Measurements from ENCODE around the gene WBP2. TPM values are rescaled to one million over a fixed set of nuclear protein-coding genes. Genes with fewer than 3 reads are reported as not detected.

The WBP2 gene
- total and polyA plus RNA-seq, 2 of the 13 experiments (the other 11 are each of a cell fraction or from before 2014, with no cell fraction given) = 29.2 to 29.5 TPM

GRCh38 chr17:75827308-75828075, 27.6 kb downstream of the WBP2 start (continued):
- TF ChIP-seq SP140L (CRISPR knock-in tag; IDR thresholded peaks at IDR 0.05; ENCODE audit: borderline replicate concordance) (no peak), ZNF605 (CRISPR knock-in tag; IDR thresholded peaks at IDR 0.05) (no peak; the same call in 1 of the 2 replicates), HNRNPL (IDR thresholded peaks at IDR 0.05; ENCODE audit: low read depth, low read length) (peak; percentile 88), ZNF577 (CRISPR knock-in tag; IDR thresholded peaks at IDR 0.05; ENCODE audit: borderline replicate concordance, low read depth) (no peak), TBX3 (IDR thresholded peaks at IDR 0.05; ENCODE audit: borderline replicate concordance) (no peak), DR1 (CRISPR knock-in tag; IDR thresholded peaks at IDR 0.05) (0 out of 2 replicates have a peak, but pooled peaks have one; percentile 26), ZHX1 (CRISPR knock-in tag; IDR thresholded peaks at IDR 0.05; ENCODE audit: low read depth) (0 out of 2 replicates have a peak, but pooled peaks have one; percentile 40), PHF5A (CRISPR knock-in tag; IDR thresholded peaks at IDR 0.05; ENCODE audit: low read depth, unreplicated experiment) (peak; percentile 15), KDM4B (CRISPR knock-in tag; IDR thresholded peaks at IDR 0.05) (no peak), TARDBP (CRISPR knock-in tag; IDR thresholded peaks at IDR 0.05) (0 out of 2 replicates have a peak, but pooled peaks have one; percentile 28), ZNF598 (CRISPR knock-in tag; IDR thresholded peaks at IDR 0.05; ENCODE audit: borderline replicate concordance) (0 out of 2 replicates have a peak, but pooled peaks have one; percentile 51), ZNF205 (CRISPR knock-in tag; IDR thresholded peaks at IDR 0.05) (no peak), SETDB1 (CRISPR knock-in tag; IDR thresholded peaks at IDR 0.05; ENCODE audit: borderline replicate concordance) (no peak), MIER3 (CRISPR knock-in tag; IDR thresholded peaks at IDR 0.05; ENCODE audit: borderline replicate concordance) (no peak), EHMT2 (IDR thresholded peaks at IDR 0.05; ENCODE audit: borderline replicate concordance, low read depth, low read length) (no peak), ARID3A (IDR thresholded peaks at IDR 0.05; ENCODE audit: low read depth, low read length) (no peak), PCBP1 (IDR thresholded peaks at IDR 0.05; ENCODE audit: borderline replicate concordance, low read depth, low read length) (0 out of 2 replicates have a peak, but pooled peaks have one; percentile 19), ZNF235 (CRISPR knock-in tag; IDR thresholded peaks at IDR 0.05; ENCODE audit: borderline replicate concordance) (no peak), CEBPG (CRISPR knock-in tag; IDR thresholded peaks at IDR 0.05) (peak; percentile 22; the same call in 1 of the 2 replicates), REPIN1 (CRISPR knock-in tag; IDR thresholded peaks at IDR 0.05; ENCODE audit: borderline replicate concordance, low read depth) (peak; percentile 72; the same call in 1 of the 2 replicates), EEA1 (CRISPR knock-in tag; IDR thresholded peaks at IDR 0.05; ENCODE audit: borderline replicate concordance) (0 out of 2 replicates have a peak, but pooled peaks have one; percentile 29)
- TF ChIP-seq, protein P1, sequence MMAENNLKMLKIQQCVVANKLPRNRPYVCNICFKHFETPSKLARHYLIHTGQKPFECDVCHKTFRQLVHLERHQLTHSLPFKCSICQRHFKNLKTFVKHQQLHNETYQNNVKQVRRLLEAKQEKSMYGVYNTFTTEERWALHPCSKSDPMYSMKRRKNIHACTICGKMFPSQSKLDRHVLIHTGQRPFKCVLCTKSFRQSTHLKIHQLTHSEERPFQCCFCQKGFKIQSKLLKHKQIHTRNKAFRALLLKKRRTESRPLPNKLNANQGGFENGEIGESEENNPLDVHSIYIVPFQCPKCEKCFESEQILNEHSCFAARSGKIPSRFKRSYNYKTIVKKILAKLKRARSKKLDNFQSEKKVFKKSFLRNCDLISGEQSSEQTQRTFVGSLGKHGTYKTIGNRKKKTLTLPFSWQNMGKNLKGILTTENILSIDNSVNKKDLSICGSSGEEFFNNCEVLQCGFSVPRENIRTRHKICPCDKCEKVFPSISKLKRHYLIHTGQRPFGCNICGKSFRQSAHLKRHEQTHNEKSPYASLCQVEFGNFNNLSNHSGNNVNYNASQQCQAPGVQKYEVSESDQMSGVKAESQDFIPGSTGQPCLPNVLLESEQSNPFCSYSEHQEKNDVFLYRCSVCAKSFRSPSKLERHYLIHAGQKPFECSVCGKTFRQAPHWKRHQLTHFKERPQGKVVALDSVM (CRISPR knock-in tag; IDR thresholded peaks at IDR 0.05) = peak; percentile 47; the same call in 1 of the 2 replicates

Measured in HepG2 (cell line).